Ishikawa (cell line): ENCODE data around the gene LMOD3.

Experiments
- CREB1 ChIP-seq: IDR thresholded peaks from 2 replicates; pipeline ENCODE4 v1.6.1; 2012; ENCODE audit warnings: low read depth
- EGR1 ChIP-seq: IDR thresholded peaks from 2 replicates; pipeline ENCODE4 v1.6.1; 2012
- EP300 ChIP-seq: IDR thresholded peaks from 2 replicates; pipeline ENCODE4 v1.6.1; 2012; ENCODE audit warnings: borderline replicate concordance
- MAX ChIP-seq: IDR thresholded peaks from 2 replicates; pipeline ENCODE4 v1.6.1; 2012
- RAD21 ChIP-seq: IDR thresholded peaks from 2 replicates; pipeline ENCODE4 v1.6.1; 2012; ENCODE audit warnings: low read depth
- TEAD4 ChIP-seq: IDR thresholded peaks from 2 replicates; pipeline ENCODE4 v1.6.1; 2012
- ZBTB7A ChIP-seq: IDR thresholded peaks from 2 replicates; pipeline ENCODE4 v1.6.1; 2012; ENCODE audit warnings: low read depth

GRCh38 chr3:69097407-69098086 lies 24.8 kb downstream of the LMOD3 start:
- no peak for TF ChIP-seq TEAD4
- TF ChIP-seq EGR1, result no peak
- TF ChIP-seq RAD21, result no peak
- no peak for TF ChIP-seq CREB1
- no peak for TF ChIP-seq EP300
- no peak for TF ChIP-seq MAX
- no peak for TF ChIP-seq ZBTB7A
